Measurements from ENCODE around the gene NRXN3. TPM values are rescaled to one million over a fixed set of nuclear protein-coding genes. Genes with fewer than 3 reads are reported as not detected.

NRXN3 gene
- total and polyA plus RNA-seq, 2 donors (not counting 1 experiment from before 2014, with no cell fraction given): not detected

- POLR2A ChIA-PET: no interaction called here
- DNase-seq: no peak
- 100% methylated on average over 1 of the region's 3 CpGs for WGBS (ENCODE audit: insufficient coverage)
These were observed 1090.2 kb downstream of the NRXN3 start for GRCh38 chr14:79260406-79260805.

GRCh38 chr14:79265366-79265946 is 1095.3 kb downstream of the NRXN3 start:
- DNase-seq (no peak), ATAC-seq (ENCODE audit: low read depth) (no peak)
- Mint-ChIP-seq H3K27ac (no peak overlapping the region), H3K4me1 (no peaks in the 10 kb centered on the region), H3K9me3 (ENCODE audit: insufficient read depth) (peaks cover 2% of the 10 kb centered on the region), H3K27me3 (no peaks in the 10 kb centered on the region), H3K4me3 (no peak overlapping the region)
- Histone ChIP-seq H3K27me3 (replicated peaks in 1 of 4; ENCODE audit: control extremely low read depth in 1 of 4, control insufficient read depth in 3 of 4, insufficient read depth in 4 of 4, low read length in 3 of 4) (no peaks in the 10 kb centered on the region), H3K4me2 (replicated peaks; ENCODE audit: low read depth, low read length, poor library complexity, severe bottlenecking) (no peak overlapping the region), H3K4me3 (ENCODE audit: control extremely low read depth in 1 of 5, extremely low read depth in 1 of 5, insufficient read depth in 1 of 5, low read depth in 2 of 5, low read length in 4 of 5) (no peak overlapping the region), H3K79me2 (ENCODE audit: control insufficient read depth, insufficient read depth, low read length) (no peaks in the 10 kb centered on the region), H3K27ac (ENCODE audit: low read length in 2 of 2) (no peak overlapping the region), H3K9ac (ENCODE audit: low read length) (no peak overlapping the region), H3K4me1 (ENCODE audit: control insufficient read depth in 2 of 2, insufficient read depth in 2 of 2, low read length in 2 of 2) (no peaks in the 10 kb centered on the region), H3K9me3 (ENCODE audit: control extremely low read depth in 1 of 3, control insufficient read depth in 2 of 3, insufficient read depth in 1 of 3, low read length in 2 of 3) (no peaks in the 10 kb centered on the region), H3K36me3 (replicated peaks in 1 of 2; ENCODE audit: control extremely low read depth in 1 of 2, control insufficient read depth in 1 of 2, extremely low read depth in 1 of 2, insufficient read depth in 2 of 2, low read length in 1 of 2) (no peaks in the 10 kb centered on the region), H2AFZ (ENCODE audit: insufficient read depth, low read depth, low read length, poor library complexity, severe bottlenecking) (no peak overlapping the region), H4K20me1 (ENCODE audit: control insufficient read depth, insufficient read depth, low read length, poor library complexity, severe bottlenecking) (no peaks in the 10 kb centered on the region)
- TF ChIP-seq CTCF (IDR thresholded peaks at IDR 0.05) (no peak), EZH2 (IDR thresholded peaks at IDR 0.05; ENCODE audit: borderline replicate concordance, insufficient read depth, low read depth, low read length, poor library complexity, severe bottlenecking) (no peak)
- CTCF ChIA-PET: no interaction called here
- intact Hi-C loops (cut with micrococcal nuclease): no loop called here
- POLR2A ChIA-PET: no interaction called here
- 94% methylated on average over 2 of the region's 4 CpGs for WGBS (ENCODE audit: insufficient coverage)

More at GRCh38 chr14:79260406-79260805, 1090.2 kb downstream of the NRXN3 start:
- Histone ChIP-seq H4K20me1 (ENCODE audit: control insufficient read depth, insufficient read depth, low read length, poor library complexity, severe bottlenecking) (no peaks in the 10 kb centered on the region), H3K79me2 (ENCODE audit: control insufficient read depth, insufficient read depth, low read length) (no peaks in the 10 kb centered on the region), H3K27me3 (replicated peaks in 1 of 4; ENCODE audit: control extremely low read depth in 1 of 4, control insufficient read depth in 3 of 4, insufficient read depth in 4 of 4, low read length in 3 of 4) (no peaks in the 10 kb centered on the region), H3K4me2 (replicated peaks; ENCODE audit: low read depth, low read length, poor library complexity, severe bottlenecking) (no peak overlapping the region), H3K4me3 (ENCODE audit: control extremely low read depth in 1 of 5, extremely low read depth in 1 of 5, insufficient read depth in 1 of 5, low read depth in 2 of 5, low read length in 4 of 5) (no peak overlapping the region), H3K9ac (ENCODE audit: low read length) (no peak overlapping the region), H2AFZ (ENCODE audit: insufficient read depth, low read depth, low read length, poor library complexity, severe bottlenecking) (no peak overlapping the region), H3K27ac (ENCODE audit: low read length in 2 of 2) (no peak overlapping the region), H3K36me3 (replicated peaks in 1 of 2; ENCODE audit: control extremely low read depth in 1 of 2, control insufficient read depth in 1 of 2, extremely low read depth in 1 of 2, insufficient read depth in 2 of 2, low read length in 1 of 2) (no peaks in the 10 kb centered on the region), H3K4me1 (ENCODE audit: control insufficient read depth in 2 of 2, insufficient read depth in 2 of 2, low read length in 2 of 2) (no peaks in the 10 kb centered on the region), H3K9me3 (ENCODE audit: control extremely low read depth in 1 of 3, control insufficient read depth in 2 of 3, insufficient read depth in 1 of 3, low read length in 2 of 3) (peaks cover 0 to 1% (median 0%) of the 10 kb centered on the region in 3 donors)
- TF ChIP-seq EZH2 (IDR thresholded peaks at IDR 0.05; ENCODE audit: borderline replicate concordance, insufficient read depth, low read depth, low read length, poor library complexity, severe bottlenecking): no peak
- TF ChIP-seq CTCF (IDR thresholded peaks at IDR 0.05): no peak
- Mint-ChIP-seq H3K4me1 (no peaks in the 10 kb centered on the region), H3K27ac (no peak overlapping the region), H3K4me3 (no peak overlapping the region), H3K9me3 (ENCODE audit: insufficient read depth) (peaks cover 2% of the 10 kb centered on the region), H3K27me3 (no peaks in the 10 kb centered on the region)
- CTCF ChIA-PET: no interaction called here
- intact Hi-C loops (cut with micrococcal nuclease): no loop called here
- no peak for ATAC-seq (ENCODE audit: low read depth)
